ENCODE results near the gene ZNF385D.

The ZNF385D gene

DNA sequence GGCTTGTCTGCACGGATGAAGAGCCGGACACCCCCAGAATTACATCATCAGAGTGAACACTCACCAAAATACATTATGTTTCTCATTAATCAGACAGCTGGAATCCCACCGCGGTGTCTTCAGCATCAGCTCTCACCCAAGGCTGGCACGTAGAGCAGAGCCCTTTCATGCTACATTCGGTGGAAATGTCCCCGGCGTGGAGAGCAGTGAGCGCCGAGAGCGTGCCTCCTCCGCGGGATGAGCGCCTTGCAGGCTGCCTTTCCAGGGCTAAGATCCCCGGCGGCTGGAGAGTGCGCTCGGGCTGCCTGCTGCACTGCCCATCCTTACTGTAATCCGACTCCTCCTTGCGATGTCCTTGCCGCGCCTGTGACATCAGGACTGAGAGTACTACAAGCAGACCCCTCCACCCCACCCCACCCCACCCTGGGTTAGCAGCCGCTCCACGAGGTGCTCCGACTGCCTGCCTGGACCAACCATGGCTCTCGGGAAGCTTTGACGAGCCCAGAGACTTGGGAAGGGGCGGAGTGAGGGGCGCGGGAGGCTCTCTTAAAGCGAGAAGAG, at the start of gene ZNF385D:
ZNF385D (minus strand) TSS at position 380 of the 561 bp plus-strand sequence; CDS start at position 86, 294 bp downstream.
- no peak for DNase-seq

- DNase-seq: no peak
Observed at GRCh38 chr3:21798356-21799088, 47.5 kb upstream of the ZNF385D start.

- no peak for DNase-seq
Observed at GRCh38 chr3:21795921-21796320, 44.9 kb upstream of the ZNF385D start.

GRCh38 chr3:21795152-21795837, 44.3 kb upstream of the ZNF385D start:
- no peak for DNase-seq

DNA sequence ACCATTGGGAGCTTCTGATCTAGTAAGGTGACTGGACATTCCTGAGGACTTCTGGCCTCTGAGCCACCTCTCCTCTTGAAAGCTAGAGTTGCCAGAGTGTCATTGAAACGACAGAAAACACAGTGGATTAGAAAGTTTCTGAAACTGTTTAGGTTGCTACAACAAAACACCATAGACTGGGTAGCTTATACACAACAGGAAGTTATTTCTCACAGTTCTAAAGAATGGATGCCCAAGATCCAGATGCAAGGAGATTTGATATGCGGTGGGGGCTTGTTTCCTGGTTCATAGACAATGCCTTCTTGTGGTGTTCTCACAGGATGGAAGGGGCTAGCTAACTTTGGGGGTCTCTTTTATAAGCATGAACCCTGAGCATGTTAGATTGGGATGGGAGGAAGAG, 43.3 kb upstream of the ZNF385D start:
- no peak for DNase-seq

DNA sequence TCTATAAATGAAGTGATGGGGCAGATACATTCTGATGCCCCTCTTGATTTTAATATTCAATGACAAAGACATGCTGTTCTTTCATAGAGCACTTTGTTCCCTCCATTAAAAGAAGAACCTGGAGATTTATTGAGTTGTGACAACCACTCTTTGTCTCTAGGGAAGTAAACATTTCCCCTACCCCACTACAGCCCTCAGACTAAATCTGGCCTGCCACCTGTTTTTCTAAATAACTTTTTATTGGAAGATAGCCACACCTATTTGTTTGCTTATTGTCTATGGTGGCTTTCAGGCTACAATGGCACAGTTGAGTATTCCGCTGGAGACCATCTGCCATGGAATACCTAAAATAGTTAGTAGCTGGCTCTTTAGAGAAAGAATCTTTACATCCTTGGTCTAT, 41.2 kb upstream of the ZNF385D start:
- DNase-seq: no peak

GRCh38 chr3:21791356-21791755, 40.3 kb upstream of the ZNF385D start:
- DNase-seq: no peak

- no peak for DNase-seq
Observed at GRCh38 chr3:21790466-21790865, 39.5 kb upstream of the ZNF385D start.

GRCh38 chr3:21789730-21790129, 38.7 kb upstream of the ZNF385D start:
- no peak for DNase-seq

- DNase-seq: no peak
Observed at GRCh38 chr3:21786438-21786797, 35.4 kb upstream of the ZNF385D start.

DNA sequence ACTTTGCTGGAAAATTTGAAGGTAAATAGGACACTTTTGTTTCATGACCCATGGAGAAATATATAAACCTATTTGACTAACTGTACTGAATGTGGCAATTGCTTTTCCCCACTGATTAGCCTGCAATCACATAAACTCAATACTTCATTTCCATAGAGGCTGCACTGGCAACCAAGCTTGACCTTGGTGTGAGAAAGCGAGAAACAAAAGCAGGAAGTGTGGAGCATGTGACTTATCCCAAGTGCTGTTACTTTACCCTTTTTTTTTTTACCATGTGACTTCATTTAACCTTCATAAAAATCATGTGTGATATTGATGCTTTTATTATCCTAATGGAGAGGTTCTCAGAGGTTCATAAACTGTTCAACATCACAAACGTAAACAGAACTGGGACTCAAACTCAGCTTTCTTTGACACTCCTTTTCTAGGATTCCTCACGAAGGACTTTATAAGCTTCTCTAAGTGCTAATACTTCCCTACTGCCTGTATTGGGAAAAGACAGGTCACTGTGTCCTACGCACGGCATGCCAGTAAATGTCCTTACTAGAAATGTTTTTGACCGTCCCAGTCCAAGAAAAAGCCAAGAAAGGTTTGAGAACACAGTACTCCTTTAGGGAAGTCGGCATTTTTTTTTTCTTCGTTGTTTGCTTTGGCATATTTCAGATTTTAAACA, 34.9 kb upstream of the ZNF385D start:
- no peak for DNase-seq

DNA sequence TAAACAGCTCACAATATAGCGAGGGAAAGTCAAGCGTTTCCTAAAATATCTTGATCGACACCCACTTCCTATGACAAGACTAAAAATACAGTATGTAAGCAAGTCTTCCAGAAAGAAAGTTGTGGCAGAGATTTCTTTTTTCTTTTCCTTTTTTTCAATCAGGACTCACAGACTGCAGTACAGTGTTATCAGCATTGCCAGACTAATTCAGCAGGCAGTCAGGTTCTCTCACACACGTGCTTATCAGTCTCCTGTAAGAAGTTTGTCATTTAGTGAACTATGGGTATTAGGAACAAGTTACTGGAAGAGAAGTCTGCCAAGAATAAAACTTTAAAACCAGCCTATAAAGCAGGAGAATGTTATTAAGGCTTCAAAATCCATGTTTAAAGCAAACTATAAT, 32.8 kb upstream of the ZNF385D start:
- no peak for DNase-seq

DNA sequence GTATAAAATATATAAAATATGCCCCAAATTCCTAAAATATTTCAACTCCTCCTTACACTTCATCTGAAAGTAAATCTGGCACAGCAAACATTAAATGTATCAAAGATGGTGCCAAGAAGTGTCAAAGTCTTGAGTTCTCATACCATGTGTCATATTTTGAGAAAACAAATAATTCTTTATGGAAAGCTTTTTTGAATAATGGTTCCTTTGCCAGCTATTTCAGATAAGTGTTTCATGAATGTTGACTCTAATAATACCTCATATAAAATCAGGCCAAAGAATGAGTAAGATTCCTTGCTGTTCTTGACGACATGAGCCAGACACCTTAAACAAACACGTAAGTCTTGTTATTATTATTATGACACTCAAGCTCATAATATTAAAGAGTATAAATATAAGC, 30.3 kb upstream of the ZNF385D start:
- no peak for DNase-seq

- DNase-seq: no peak
Observed at GRCh38 chr3:21779909-21780308, 28.9 kb upstream of the ZNF385D start.

DNA sequence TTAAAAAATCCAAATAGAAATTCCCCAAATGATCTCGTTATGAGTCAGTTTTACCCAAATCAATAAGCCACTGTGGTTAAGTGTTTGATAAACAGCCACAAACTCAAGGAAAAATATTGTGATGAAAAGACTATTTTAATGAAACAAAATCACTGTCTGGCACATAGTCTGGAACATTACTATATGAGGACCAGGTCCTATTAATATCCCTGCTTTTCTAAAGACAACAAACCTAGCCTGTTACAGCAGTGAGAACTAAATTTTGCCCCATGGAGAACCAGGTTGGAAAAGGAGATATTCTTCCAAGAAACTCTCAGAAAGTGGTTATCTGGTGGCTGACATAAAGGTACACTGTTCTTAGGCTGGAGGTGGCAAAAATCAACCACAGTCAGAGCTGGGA, 27.7 kb upstream of the ZNF385D start:
- no peak for DNase-seq

DNA sequence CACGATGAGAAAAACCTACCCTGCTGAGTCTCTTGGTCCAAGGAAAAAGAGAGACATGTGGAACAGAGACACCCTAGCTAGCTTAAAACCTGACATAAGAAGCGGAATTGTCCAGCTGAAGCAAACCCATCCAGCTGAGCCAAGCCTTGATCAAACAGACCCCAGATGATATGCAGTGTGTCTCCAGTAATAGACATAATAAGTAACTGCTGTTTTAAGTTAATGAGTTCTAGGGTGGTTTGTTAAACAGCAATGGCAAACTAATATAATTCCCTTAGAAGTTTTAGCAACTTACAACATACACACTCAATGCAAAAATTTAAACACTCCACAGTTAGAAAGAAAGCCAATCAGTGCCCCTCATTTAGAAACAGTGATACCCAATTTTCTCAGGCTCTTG, 26.8 kb upstream of the ZNF385D start:
- no peak for DNase-seq

DNA sequence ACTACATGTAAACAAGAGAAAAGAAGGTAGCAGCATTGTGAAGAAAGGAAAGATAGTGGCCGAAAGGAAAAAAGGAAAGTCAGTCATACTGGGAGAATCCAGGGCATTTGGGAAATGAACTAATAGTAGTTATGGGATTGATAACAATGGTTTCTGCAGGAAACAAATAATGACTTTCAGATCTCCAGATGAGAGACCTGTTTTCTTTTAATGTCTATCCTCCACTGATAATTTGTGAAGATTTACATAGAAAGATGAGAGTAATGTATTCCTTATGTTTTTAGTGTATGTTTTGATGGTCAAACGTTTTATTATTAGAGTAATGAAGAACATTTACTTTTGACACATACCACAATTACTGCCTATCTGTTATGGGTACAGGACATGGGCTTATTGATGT, 15.0 kb upstream of the ZNF385D start:
- DNase-seq: no peak

GRCh38 chr3:21755896-21756295, 4.9 kb upstream of the ZNF385D start:
- no peak for DNase-seq

- no peak for DNase-seq
Observed at GRCh38 chr3:21754839-21755238, 3.8 kb upstream of the ZNF385D start.

GRCh38 chr3:21752749-21753347, 1.8 kb upstream of the ZNF385D start:
- no peak for DNase-seq

DNA sequence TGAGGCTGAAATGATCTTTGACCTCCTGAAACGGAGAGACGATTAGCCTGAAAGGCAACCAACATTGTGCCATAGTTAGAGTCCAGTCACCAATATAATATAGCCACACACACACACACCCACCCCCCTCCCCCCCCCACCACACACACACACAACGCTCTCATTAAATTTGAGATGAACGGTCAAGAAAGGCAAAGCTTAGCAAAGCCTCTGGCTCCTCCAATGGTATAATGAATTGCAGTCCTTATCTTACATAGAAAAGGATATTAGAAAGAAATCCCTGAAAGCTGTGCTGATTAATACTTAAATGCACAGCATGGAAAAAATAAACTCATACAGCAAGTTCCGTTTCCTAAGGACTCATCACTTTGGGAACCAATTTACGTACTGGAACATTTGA, 876 bp upstream of the ZNF385D start:
- DNase-seq: no peak

DNA sequence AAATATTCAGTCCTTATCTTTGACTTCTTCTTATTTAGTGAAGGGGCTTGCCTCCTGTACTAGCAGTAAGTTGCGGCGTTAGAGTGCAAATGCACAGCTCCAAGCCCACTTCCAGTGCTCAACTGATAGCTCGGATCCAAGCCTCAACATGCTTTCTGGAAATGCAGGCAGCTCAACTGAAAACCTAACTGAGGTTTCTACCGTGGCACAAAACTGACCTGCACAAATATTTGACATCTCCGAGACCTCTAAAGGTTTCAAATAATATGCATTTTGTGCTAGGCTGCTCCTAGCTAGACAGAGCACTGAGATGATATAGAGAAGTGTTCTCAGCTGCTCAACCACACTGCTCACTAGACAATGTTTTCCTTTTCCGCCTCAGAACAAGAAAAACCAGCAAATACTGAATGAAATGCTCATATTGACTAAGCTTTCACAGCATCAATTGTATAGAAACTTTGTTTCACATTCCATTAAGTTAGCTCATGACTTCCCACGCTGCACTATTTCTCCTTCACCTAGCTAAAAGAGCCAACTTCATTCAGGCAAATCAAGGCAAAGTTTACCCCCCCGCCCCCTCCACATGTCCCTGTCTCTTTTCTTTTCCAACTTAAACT, 822 bp downstream of the ZNF385D start:
- no peak for DNase-seq

DNA sequence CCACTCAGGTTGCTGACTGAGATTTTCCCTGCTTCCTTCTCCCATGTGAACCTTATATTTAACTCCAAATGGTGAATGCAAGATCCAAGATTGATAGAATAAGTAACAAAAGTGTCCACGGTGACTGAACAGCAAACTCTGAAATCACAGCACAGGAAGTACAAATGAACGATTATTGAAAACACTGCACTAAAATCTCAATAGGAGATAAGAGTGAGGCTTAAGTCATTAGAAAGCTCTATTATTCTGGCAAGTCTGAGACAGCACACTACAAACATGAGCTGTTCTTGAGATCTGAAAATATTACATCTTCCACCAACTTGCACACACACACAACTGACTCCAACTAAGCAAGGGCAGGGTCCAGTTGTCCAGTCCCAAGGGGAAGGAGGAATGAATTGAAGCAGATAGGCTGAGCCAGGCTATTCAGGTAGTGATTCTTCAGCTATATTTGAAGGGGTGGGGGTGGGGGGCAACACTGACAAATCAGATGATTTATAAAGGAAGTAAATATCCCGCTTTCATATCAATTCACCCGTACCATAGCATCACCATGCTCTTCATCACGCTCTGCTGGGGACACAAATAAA, 2.9 kb downstream of the ZNF385D start:
- no peak for DNase-seq
